HG03064 (cell line): Measurements from ENCODE around the gene TJP3.
"Not testable (repeated sequence)": the region's sequence is repeated elsewhere in the genome, so short reads cannot be mapped to it uniquely, and the experiment has no call there.

Source experiments
- ATAC-seq: cut with Tn5 transposase; IDR thresholded peaks from one replicate; pipeline ENCODE4 v1.9.1; 2021; ENCODE audit warnings: low read depth; ENCODE audit not compliant: unreplicated experiment

The TJP3 gene

DNA sequence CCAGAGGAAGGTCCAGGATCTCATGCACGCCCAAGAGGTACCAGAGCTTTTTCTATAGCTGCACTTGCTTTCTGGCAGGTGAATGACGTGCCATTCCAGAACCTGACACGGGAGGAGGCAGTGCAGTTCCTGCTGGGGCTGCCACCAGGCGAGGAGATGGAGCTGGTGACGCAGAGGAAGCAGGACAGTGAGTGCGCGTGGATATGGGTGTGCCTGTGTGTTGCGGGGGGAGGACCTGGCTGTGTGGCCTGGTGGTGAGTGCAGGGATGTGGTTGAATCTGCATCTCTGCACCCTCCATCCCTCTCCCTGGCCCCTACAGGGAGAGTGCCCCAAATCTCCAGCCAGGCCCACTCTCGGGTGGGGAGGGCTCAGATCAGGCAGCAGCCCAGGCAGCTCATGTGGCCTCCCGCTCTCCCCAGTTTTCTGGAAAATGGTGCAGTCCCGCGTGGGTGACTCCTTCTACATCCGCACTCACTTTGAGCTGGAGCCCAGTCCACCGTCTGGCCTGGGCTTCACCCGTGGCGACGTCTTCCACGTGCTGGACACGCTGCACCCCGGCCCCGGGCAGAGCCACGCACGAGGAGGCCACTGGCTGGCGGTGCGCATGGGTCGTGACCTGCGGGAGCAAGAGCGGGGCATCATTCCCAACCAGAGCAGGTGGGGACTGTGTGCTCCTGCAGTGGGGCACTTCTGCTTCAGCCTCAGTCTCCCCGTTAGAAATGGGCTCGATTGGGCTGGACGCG is 30.5 kb downstream of the TJP3 start:
- no peak for ATAC-seq

DNA sequence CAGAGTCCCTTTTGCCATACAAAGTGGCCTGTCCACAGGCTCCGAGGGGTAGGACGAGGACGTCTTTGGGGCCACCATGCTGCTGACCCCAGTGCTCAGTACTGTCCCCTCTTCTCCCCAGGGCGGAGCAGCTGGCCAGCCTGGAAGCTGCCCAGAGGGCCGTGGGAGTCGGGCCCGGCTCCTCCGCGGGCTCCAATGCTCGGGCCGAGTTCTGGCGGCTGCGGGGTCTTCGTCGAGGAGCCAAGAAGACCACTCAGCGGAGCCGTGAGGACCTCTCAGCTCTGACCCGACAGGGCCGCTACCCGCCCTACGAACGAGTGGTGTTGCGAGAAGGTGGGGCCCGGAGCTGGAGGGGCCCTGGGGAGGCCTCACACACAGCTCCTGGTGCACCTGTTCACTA is 32.2 kb downstream of the TJP3 start:
- ATAC-seq: no peak

DNA sequence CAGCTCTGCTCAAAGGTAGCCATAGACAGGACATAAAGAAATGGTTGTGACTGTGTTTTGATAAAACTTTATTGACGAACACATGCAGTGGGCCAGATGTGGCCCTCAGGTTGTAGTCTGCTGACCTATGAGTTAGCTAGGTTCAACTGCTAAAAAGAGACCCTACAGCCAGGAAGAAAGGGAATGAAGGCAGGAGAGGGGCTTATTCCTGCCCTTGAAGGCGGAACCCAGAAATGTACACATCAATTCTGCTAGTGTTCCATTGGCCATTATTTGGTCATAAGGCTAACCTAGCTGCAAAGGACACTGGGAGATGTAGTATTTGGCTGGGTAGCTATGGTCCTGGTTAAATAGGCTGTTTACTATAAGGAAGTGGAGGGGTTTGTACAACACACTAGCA is 35.3 kb downstream of the TJP3 start:
- ATAC-seq: no peak

DNA sequence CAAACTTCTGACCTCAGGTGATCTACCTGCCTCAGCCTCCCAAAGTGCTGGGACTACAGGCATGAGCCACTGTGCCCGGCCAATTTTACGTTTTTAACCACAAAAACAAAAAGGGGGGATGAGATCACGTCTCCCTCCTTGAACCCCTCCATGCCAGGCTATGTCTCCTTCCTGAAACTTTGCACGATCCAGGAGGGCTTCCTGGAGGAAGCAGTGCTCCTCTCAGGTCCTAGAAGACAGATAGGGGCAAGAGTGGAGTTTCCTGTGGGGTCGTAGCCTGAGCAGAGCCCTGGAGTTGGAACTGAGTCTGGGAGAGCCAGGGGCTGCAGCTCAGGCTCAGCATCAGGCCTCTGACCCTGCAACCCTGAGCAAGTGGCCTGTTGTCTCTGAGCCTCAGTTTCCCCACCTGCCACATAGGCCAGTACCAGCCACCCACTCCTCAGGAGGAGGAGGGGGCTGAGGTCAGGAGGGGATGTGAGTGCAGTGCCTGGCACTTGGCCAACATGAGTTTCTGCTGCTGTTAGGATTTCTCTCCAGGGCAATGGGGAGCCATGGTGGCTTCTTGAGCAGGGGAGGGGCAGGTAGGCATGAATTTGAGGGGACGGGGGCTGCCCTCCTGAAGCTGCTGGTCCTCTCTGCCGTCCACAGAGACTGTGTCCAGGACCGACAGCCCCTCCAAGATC is 37.3 kb downstream of the TJP3 start:
- no peak for ATAC-seq

GRCh38 chr19:3746371-3747056 is 38.3 kb downstream of the TJP3 start:
- no peak for ATAC-seq

DNA sequence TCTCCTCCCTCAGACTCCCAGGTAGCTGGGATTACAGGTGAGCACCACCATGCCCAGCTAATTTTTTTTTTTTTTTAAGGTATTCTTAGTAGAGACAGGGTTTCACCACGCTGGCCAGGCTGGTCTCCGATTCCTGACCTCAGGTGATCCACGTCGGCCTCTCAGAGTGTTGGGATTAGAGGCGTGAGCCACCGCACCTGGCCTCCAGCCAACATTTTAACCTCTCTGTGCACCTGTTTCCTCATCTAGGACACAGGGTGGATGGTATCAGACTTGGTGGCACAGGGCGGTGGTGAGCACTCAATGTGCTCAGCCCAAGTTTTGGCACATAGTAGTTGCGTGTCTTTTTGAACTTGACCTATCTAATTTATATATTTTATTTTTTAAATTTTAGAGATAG is 40.8 kb downstream of the TJP3 start:
- ATAC-seq: no peak

DNA sequence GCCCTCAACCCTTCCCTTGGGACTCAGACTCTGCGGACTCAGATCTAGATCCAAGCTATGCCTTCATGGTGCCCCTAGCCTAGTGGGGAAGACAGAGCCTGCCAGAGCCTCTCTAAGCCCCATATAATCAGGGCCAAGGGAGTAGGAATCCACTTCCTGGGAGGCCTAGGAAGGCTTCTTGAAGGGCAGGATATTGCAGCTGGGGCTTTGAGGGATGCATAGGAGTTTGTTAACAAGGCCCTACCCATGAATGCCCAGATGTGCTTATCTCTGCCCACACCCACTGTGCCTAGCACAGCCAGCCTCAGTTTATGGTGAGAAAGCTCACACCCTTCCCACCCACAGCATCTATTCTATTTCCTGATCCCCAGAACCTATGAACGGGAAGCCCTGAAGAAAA is 42.0 kb downstream of the TJP3 start:
- no peak for ATAC-seq

GRCh38 chr19:3751236-3751635 is 43.1 kb downstream of the TJP3 start:
- no peak for ATAC-seq

DNA sequence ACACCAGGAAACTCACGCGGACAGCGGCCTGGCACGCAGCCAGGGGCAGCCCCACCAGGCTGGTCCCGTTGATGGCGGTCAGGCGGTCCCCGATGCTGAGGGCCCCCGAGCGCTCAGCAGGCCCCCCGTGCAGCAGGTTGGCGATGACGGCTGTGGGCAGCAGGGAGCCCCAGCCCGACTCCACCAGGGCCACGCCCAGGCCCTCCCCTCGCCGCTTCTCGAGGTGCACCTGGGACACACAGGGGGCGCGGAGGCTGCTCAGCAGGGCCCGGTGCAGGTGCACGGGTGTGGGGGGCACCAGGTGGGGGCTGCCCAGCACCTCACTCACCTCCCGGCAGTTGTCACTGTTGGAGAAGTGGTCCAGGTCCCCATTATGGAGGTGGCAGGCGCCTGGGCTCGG is 44.3 kb downstream of the TJP3 start:
- ATAC-seq: no peak

DNA sequence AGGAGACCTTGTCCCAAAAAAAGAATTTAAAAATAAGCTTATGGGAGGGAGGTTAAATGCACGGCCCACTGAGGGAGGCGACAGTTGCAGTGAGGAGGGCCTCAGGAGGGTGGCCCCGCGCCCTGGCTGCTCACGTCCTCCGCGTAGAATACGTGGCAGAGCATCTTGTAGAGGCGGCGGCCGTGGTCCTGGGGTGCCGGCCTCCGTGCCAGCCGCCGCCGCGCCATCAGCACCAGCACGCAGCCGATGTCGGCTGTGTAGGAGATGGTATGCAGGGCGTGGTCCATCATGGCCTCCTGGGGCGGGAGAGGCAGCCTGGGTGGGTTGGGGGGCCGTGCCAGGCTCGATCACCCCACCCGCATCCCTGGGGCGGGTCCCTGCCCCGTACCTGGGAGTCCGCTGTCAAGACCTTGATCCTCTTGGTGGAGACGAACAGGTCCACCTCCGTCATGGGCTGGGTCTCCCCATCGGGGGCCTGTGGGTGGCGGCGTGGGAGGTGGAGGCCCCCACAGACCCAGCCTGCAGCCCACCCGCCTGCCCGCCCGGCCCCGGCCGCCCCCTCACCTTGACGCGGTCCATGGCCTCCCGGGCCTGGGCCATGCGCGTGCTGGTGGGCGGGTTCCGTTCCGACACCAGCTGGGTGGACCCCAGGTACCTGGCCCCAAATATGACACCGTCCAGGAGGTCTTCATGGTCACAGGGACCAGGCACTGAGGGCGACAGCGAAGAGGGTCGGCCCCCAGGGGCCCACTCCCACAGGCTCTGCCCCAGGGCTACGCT is 45.6 kb downstream of the TJP3 start:
- no peak for ATAC-seq

GRCh38 chr19:3757705-3758104 is 49.5 kb downstream of the TJP3 start:
- ATAC-seq: not testable (repeated sequence)

DNA sequence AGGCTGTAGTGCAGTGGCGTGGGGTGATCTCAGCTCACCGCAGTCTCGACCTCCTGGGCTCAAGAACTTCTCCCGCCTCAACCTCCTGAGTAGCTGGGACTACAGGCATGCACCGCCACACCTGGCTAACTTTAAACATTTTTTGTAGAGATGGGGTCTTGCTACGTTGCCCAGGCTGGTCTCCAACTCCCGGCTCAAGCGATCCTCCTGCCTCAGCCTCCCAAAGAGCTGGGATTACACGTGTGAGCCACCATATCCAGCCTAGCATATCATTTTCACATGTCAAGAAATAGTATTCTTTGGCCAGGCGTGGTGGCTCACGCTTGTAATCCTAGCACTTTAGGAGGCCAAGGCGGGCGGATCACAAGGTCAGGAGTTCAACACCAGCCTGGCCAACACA is 50.1 kb downstream of the TJP3 start:
- not testable (repeated sequence) for ATAC-seq

GRCh38 chr19:3759482-3760254 is 51.5 kb downstream of the TJP3 start:
- no peak for ATAC-seq

DNA sequence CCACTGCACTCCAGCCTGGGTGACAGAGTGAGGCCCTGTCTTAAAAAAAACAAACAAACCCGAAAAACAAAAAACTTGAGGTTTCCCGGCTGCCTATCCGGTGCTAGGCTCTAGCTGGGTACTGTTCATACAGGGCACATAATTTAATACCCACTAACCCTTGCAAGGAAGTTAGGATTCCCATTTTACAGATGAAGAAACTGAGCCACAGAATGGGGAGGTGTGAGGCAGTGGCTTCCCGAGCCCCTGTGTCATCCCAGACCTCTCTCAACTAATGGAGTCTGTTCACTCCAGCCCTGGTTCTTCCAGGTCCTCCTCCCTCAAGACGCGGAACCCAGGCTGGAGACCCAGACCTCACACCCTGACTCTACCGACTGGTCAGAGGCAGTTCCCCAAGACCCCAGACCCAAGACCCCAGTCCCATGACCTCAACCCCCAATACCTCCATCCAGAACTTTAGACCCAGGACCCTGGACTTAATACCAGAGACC is 52.7 kb downstream of the TJP3 start:
- no peak for ATAC-seq

GRCh38 chr19:3761382-3762129 is 53.4 kb downstream of the TJP3 start, which contains the start of gene APBA3:
Gene APBA3, minus strand, starts transcription at chr19:3761692. Its CDS starts 1,428 bp downstream, at chr19:3760264.
- no peak for ATAC-seq

DNA sequence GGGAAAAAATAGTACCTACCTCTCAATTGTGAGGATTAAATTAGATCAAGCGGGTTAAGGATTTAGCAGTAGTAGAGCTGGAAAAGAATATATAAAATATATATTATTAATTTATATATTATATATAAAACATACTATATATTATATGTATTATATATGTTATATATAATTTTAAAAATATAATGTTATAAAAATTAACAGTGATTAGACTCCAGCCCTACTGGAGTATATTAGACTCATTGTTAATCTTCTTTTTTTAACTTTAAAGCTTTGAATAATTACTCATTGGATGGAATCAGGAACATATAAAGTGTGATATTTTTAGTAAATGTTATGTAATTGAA is 53.9 kb downstream of the TJP3 start:
- ATAC-seq: no peak

- ATAC-seq: peak; percentile 46
These were observed 54.6 kb downstream of the TJP3 start, which contains the start of gene MRPL54 for GRCh38 chr19:3762501-3763459. Gene MRPL54, plus strand, starts transcription at chr19:3762682. Its CDS starts 19 bp downstream, at chr19:3762701.

- no peak for ATAC-seq
These were observed 56.9 kb downstream of the TJP3 start for GRCh38 chr19:3765121-3765520.
